Measurements from ENCODE around the gene CCDC28B.

Gene CCDC28B

GRCh38 chr1:32242341-32242851, 42.0 kb downstream of the CCDC28B start:
- Histone ChIP-seq H3K36me3 (ENCODE audit: control insufficient read depth, insufficient read depth, low read length) (no peaks in the 10 kb centered on the region), H3K4me3 (ENCODE audit: low read depth, low read length) (peak overlapping the region; percentile 19; the same call in 1 of the 2 replicates), H3K9ac (ENCODE audit: low read length) (no peak overlapping the region), H3K9me3 (ENCODE audit: control insufficient read depth, insufficient read depth, low read depth, low read length) (no peaks in the 10 kb centered on the region), H3K4me1 (ENCODE audit: control insufficient read depth, insufficient read depth, low read length) (peaks cover 14% of the 10 kb centered on the region), H3K27me3 (ENCODE audit: control insufficient read depth, insufficient read depth, low read length) (no peaks in the 10 kb centered on the region), H3K27ac (ENCODE audit: low read depth, low read length) (no peak overlapping the region)

GRCh38 chr1:32246888-32247273, 46.5 kb downstream of the CCDC28B start, which contains the start of gene FAM167B:
FAM167B (plus strand) TSS chr1:32247222; CDS start chr1:32247422, 200 bp downstream.
- Histone ChIP-seq H3K9me3 (ENCODE audit: control insufficient read depth, insufficient read depth, low read depth, low read length) (no peaks in the 10 kb centered on the region), H3K27ac (ENCODE audit: low read depth, low read length) (no peak within 1 kb of the TSS), H3K9ac (ENCODE audit: low read length) (no peak within 1 kb of the TSS), H3K4me1 (ENCODE audit: control insufficient read depth, insufficient read depth, low read length) (peaks cover 22% of the 10 kb centered on the region), H3K36me3 (ENCODE audit: control insufficient read depth, insufficient read depth, low read length) (no peaks in the 10 kb centered on the region), H3K27me3 (ENCODE audit: control insufficient read depth, insufficient read depth, low read length) (no peaks in the 10 kb centered on the region), H3K4me3 (ENCODE audit: low read depth, low read length) (no peak within 1 kb of the TSS)

- H3K9ac ChIP-seq (ENCODE audit: low read length), result no peak overlapping the region
- no peak overlapping the region for H3K27ac ChIP-seq (ENCODE audit: low read depth, low read length)
- no peaks in the 10 kb centered on the region for H3K36me3 ChIP-seq (ENCODE audit: control insufficient read depth, insufficient read depth, low read length)
- H3K9me3 ChIP-seq (ENCODE audit: control insufficient read depth, insufficient read depth, low read depth, low read length), result no peaks in the 10 kb centered on the region
- no peak overlapping the region for H3K4me3 ChIP-seq (ENCODE audit: low read depth, low read length)
- H3K27me3 ChIP-seq (ENCODE audit: control insufficient read depth, insufficient read depth, low read length), result no peaks in the 10 kb centered on the region
- peaks cover 26% of the 10 kb centered on the region for H3K4me1 ChIP-seq (ENCODE audit: control insufficient read depth, insufficient read depth, low read length)
Measured at GRCh38 chr1:32247452-32247851, 47.1 kb downstream of the CCDC28B start.

GRCh38 chr1:32247983-32248889, 47.8 kb downstream of the CCDC28B start:
- Histone ChIP-seq H3K27me3 (ENCODE audit: control insufficient read depth, insufficient read depth, low read length) (no peaks in the 10 kb centered on the region), H3K4me3 (ENCODE audit: low read depth, low read length) (peak overlapping the region; percentile 42), H3K9me3 (ENCODE audit: control insufficient read depth, insufficient read depth, low read depth, low read length) (no peaks in the 10 kb centered on the region), H3K36me3 (ENCODE audit: control insufficient read depth, insufficient read depth, low read length) (no peaks in the 10 kb centered on the region), H3K9ac (ENCODE audit: low read length) (no peak overlapping the region), H3K4me1 (ENCODE audit: control insufficient read depth, insufficient read depth, low read length) (peaks cover 23% of the 10 kb centered on the region), H3K27ac (ENCODE audit: low read depth, low read length) (no peak overlapping the region)

DNA sequence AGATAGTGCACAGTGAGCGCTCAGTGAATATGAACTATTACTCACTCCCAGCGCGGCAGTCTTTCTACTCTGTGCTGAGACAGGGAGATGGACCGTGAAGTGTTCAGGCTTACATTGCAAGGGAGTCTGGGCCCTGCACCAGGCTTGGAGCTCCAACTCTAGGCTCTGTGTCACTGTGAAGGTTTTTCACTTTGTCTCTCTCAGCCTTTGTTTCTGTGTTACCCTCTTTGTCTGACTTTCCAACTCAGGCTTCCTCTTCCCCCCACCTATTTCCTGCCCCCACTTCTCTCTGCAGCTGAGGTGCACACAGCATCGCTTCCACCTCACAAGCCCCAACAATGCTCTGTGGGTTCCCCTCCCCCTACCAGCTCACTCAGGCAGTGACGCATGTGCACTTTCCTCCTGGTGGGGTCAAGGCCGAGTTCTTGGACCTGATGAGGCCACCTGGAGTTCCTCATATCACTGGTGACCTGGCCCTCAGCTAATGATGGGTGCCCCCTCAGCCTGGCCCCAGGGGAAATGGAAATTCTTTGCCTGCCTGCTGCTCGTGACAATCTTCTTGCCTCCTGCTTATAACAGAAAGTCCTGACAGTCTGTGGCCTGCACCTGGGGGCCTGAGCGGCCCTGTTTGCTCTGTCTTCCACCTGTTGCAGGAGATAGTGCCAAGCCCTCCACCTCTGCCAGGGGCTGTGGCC, 49.6 kb downstream of the CCDC28B start:
- Histone ChIP-seq H3K27me3 (ENCODE audit: control insufficient read depth, insufficient read depth, low read length) (no peaks in the 10 kb centered on the region), H3K9ac (ENCODE audit: low read length) (no peak overlapping the region), H3K9me3 (ENCODE audit: control insufficient read depth, insufficient read depth, low read depth, low read length) (no peaks in the 10 kb centered on the region), H3K4me1 (ENCODE audit: control insufficient read depth, insufficient read depth, low read length) (peaks cover 23% of the 10 kb centered on the region), H3K4me3 (ENCODE audit: low read depth, low read length) (no peak overlapping the region), H3K27ac (ENCODE audit: low read depth, low read length) (no peak overlapping the region), H3K36me3 (ENCODE audit: control insufficient read depth, insufficient read depth, low read length) (no peaks in the 10 kb centered on the region)

DNA sequence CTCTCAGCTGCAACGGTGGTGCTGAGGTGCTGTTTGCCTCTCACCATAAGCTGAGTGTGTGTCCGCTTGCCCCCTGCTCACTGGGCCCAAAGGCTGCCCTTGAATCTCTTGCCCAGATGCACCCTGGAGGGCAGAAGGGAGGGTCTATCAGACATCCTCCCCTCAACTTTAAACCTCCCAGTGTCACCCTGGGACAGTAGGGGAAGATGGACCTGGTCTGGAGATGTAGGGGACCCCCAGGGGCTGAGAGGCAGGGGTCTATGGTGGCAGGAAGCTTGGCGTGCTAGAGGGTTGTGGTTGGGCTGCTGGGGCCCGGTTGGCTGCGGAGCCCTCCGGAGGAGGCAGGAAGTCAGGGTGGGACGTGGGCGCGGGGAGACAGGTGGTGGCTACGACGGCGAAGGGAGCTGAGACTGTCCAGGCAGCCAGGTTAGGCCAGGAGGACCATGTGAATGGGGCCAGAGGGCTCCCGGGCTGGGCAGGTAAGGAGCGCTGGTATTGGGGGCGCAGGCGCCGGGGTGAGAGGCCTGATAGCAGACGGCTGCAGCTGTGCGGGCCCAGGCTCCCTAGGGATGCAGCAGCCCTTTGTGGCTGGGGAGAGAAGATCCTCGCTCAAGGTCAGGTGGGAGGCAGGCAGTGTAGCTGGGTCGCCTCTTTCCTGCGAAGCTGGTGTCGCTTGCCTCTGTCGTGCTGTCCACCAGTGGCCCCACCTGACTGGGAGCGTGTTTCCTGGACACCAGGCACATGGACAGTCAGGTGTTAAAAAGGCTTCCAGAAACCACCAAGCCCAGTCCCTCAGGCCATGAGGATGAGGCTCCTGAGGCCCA, 50.7 kb downstream of the CCDC28B start, which contains the start of gene LCK:
LCK (plus strand) TSS at position 373 of the 824 bp plus-strand sequence. CDS start 23,065 bp downstream, outside the sequence.
- Histone ChIP-seq H3K27ac (ENCODE audit: low read depth, low read length) (no peak within 1 kb of the TSS), H3K9ac (ENCODE audit: low read length) (no peak within 1 kb of the TSS), H3K4me3 (ENCODE audit: low read depth, low read length) (no peak within 1 kb of the TSS)

More for the DNA sequence above, 50.7 kb downstream of the CCDC28B start, which contains the start of gene LCK:
- Histone ChIP-seq H3K9me3 (ENCODE audit: control insufficient read depth, insufficient read depth, low read depth, low read length) (no peaks in the 10 kb centered on the region), H3K36me3 (ENCODE audit: control insufficient read depth, insufficient read depth, low read length) (no peaks in the 10 kb centered on the region), H3K27me3 (ENCODE audit: control insufficient read depth, insufficient read depth, low read length) (no peaks in the 10 kb centered on the region), H3K4me1 (ENCODE audit: control insufficient read depth, insufficient read depth, low read length) (peaks cover 23% of the 10 kb centered on the region)

Data from HUES6 (cell line).